Measurements from ENCODE around the gene ALX1.
A peak's percentile ranks its signal among the peaks of the same experiment; 100 is the strongest.

ALX1 gene
- total RNA-seq: 0 to 0.08 (median 0) reads per million in 4 donors

GRCh38 chr12:85280165-85280983, at the start of gene ALX1:
ALX1 (plus strand) TSS chr12:85280220; CDS start chr12:85280262, 42 bp downstream.
- peak in 1 of 5 donors; percentile 15 for DNase-seq

GRCh38 chr12:85237327-85237726, 42.7 kb upstream of the ALX1 start:
- no peak for DNase-seq

- no peak for DNase-seq
Observed at GRCh38 chr12:85244561-85244960, 35.5 kb upstream of the ALX1 start.

- no peak for DNase-seq
Observed at GRCh38 chr12:85253853-85254252, 26.2 kb upstream of the ALX1 start.

- no peak for DNase-seq
Observed at GRCh38 chr12:85257671-85258070, 22.3 kb upstream of the ALX1 start.

- no peak for DNase-seq
Observed at GRCh38 chr12:85260447-85260846, 19.6 kb upstream of the ALX1 start.

- no peak for DNase-seq
Observed at GRCh38 chr12:85260896-85261295, 19.1 kb upstream of the ALX1 start.

GRCh38 chr12:85266356-85266755, 13.7 kb upstream of the ALX1 start:
- no peak for DNase-seq

- DNase-seq: no peak
Observed at GRCh38 chr12:85273381-85274314, 6.4 kb upstream of the ALX1 start.

GRCh38 chr12:85274315-85274651, 5.7 kb upstream of the ALX1 start:
- no peak for DNase-seq

- no peak for DNase-seq
Observed at GRCh38 chr12:85275374-85275773, 4.6 kb upstream of the ALX1 start.

GRCh38 chr12:85277191-85277590, 2.8 kb upstream of the ALX1 start:
- no peak for DNase-seq

- DNase-seq: no peak
Observed at GRCh38 chr12:85277900-85278597, 2.0 kb upstream of the ALX1 start.

GRCh38 chr12:85278598-85279448, 1.2 kb upstream of the ALX1 start:
- DNase-seq: no peak

- DNase-seq: no peak
Observed at GRCh38 chr12:85279449-85280164, 413 bp upstream of the ALX1 start.

- DNase-seq: no peak
Observed at GRCh38 chr12:85280984-85281630, 1.1 kb downstream of the ALX1 start.

GRCh38 chr12:85281636-85282312, 1.8 kb downstream of the ALX1 start:
- no peak for DNase-seq

GRCh38 chr12:85283560-85283959, 3.5 kb downstream of the ALX1 start:
- DNase-seq: no peak

GRCh38 chr12:85296362-85296761, 16.3 kb downstream of the ALX1 start:
- DNase-seq: no peak

- DNase-seq: no peak
Observed at GRCh38 chr12:85299053-85299452, 19.0 kb downstream of the ALX1 start.
